ENCODE data around the gene RNLS. TPM values are rescaled to one million over a fixed set of nuclear protein-coding genes. Genes with fewer than 3 reads are reported as not detected.

RNLS gene
- total RNA-seq, 1 donor: 2.4 TPM

- Histone ChIP-seq H3K27me3 (ENCODE audit: insufficient read depth, low read length) (no peaks in the 10 kb centered on the region), H3K9me3 (ENCODE audit: low read depth, low read length) (no peaks in the 10 kb centered on the region), H3K4me3 (ENCODE audit: low read length) (no peak overlapping the region), H3K4me1 (ENCODE audit: insufficient read depth, low read length) (no peaks in the 10 kb centered on the region)
These were observed 338.1 kb downstream of the RNLS start for GRCh38 chr10:88244781-88245625.

GRCh38 chr10:88243836-88244730, 339.0 kb downstream of the RNLS start:
- Histone ChIP-seq H3K27me3 (ENCODE audit: insufficient read depth, low read length) (no peaks in the 10 kb centered on the region), H3K4me3 (ENCODE audit: low read length) (no peak overlapping the region), H3K9me3 (ENCODE audit: low read depth, low read length) (no peaks in the 10 kb centered on the region), H3K4me1 (ENCODE audit: insufficient read depth, low read length) (no peaks in the 10 kb centered on the region)

DNA sequence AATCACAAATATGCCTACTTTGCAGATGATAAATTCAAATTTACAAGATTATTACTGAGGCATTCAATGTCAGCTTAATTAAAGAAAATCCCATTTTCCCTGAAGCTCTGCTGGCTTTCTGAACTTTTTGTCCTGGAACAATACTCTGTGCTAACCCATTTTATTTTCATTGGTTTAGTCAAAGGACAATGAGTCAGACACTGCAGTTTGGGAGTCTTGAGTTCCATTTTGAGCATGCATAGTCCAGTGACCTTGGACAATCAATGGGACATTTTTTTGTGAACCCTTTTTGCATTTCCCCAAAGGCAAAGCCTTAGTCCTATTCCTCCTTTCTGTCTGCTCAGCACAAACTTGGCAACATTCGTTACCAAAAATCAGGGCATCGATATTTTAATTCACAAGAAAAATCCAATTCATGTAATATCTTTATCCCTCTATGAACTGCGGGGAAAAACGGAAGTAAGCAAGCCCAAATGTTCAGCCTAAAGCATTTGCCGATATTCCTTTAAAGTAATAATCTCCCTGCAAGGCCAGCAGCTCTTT, 339.8 kb downstream of the RNLS start:
- Histone ChIP-seq H3K27me3 (ENCODE audit: insufficient read depth, low read length) (no peaks in the 10 kb centered on the region), H3K4me1 (ENCODE audit: insufficient read depth, low read length) (no peaks in the 10 kb centered on the region), H3K9me3 (ENCODE audit: low read depth, low read length) (no peaks in the 10 kb centered on the region), H3K4me3 (ENCODE audit: low read length) (no peak overlapping the region)

GRCh38 chr10:88241501-88241900, 341.6 kb downstream of the RNLS start:
- Histone ChIP-seq H3K27me3 (ENCODE audit: insufficient read depth, low read length) (no peaks in the 10 kb centered on the region), H3K9me3 (ENCODE audit: low read depth, low read length) (no peaks in the 10 kb centered on the region), H3K4me1 (ENCODE audit: insufficient read depth, low read length) (no peaks in the 10 kb centered on the region), H3K4me3 (ENCODE audit: low read length) (no peak overlapping the region)

DNA sequence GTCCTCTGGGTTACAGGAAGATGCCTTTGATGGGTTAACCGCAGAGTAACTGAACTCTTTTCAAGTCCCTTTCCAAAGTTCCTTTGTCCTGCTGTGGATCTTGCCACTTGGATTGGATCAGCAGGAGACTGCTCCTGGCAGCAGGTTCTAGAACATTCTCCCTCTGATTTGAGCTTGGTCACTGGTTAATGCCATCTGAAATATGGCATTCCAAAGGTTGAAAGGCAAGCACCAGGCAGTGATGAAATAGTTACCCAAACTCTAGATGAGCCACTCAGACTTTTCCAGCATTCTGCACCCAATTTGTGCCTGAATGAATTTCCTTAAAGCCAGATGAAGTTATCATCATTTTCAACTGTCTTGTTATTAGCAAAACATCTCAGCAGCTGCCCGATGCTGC, 343.9 kb downstream of the RNLS start:
- Histone ChIP-seq H3K4me1 (ENCODE audit: insufficient read depth, low read length) (no peaks in the 10 kb centered on the region), H3K4me3 (ENCODE audit: low read length) (no peak overlapping the region), H3K9me3 (ENCODE audit: low read depth, low read length) (no peaks in the 10 kb centered on the region), H3K27me3 (ENCODE audit: insufficient read depth, low read length) (no peaks in the 10 kb centered on the region)

DNA sequence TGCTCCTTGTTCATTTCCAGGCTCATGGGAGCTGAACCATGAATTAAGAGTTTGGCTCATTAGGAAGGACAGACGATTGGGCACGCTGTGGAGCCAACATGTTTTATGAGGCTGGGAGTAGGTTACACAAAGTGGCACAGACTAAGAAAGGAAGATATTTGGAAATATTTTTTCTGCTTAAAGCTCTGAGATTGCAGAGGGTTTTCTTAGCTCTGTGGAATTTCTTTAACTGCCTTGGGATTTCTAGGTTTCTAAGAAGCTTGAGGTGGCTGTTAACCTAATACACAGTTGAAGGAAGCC, 344.6 kb downstream of the RNLS start:
- Histone ChIP-seq H3K4me1 (ENCODE audit: insufficient read depth, low read length) (no peaks in the 10 kb centered on the region), H3K9me3 (ENCODE audit: low read depth, low read length) (no peaks in the 10 kb centered on the region), H3K27me3 (ENCODE audit: insufficient read depth, low read length) (no peaks in the 10 kb centered on the region), H3K4me3 (ENCODE audit: low read length) (no peak overlapping the region)

DNA sequence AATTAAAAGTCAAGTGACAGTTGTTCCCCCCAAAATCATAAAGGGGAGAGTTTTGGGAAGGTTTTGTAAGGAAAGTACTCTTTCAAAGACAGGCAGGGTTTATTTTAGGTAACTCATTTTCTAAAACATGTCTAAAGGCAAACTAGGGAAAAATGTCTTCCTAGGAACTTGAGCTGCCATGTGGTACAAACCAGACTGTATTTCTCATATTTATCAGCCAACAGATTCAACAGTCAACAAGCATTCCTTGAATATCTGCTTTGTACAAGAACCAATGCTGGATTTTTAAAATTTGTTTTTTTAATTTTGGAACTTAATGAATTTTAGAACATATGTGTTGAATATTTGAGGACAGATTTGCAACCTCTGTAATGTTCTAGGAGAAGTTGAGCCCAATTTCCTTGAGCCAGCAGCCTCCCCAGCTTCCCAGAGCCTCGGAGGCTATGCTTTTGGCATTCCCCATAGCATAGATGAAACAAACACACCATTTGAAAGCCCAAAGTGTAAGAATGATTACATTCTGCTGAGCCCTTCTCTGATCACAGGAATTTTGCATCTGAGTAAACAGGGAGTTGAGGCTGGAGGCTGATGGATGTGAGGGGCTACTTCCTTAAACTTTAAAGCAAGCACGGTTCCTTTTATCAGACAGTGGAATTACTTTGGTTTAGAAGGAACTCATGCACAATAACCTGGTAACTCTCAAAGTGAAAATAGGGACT, 345.1 kb downstream of the RNLS start:
- H3K9me3 ChIP-seq (ENCODE audit: low read depth, low read length): no peaks in the 10 kb centered on the region
- no peak overlapping the region for H3K4me3 ChIP-seq (ENCODE audit: low read length)
- no peaks in the 10 kb centered on the region for H3K27me3 ChIP-seq (ENCODE audit: insufficient read depth, low read length)
- H3K4me1 ChIP-seq (ENCODE audit: insufficient read depth, low read length): no peaks in the 10 kb centered on the region

- no peaks in the 10 kb centered on the region for H3K27me3 ChIP-seq (ENCODE audit: insufficient read depth, low read length)
- H3K4me3 ChIP-seq (ENCODE audit: low read length): no peak overlapping the region
- H3K9me3 ChIP-seq (ENCODE audit: low read depth, low read length): no peaks in the 10 kb centered on the region
- H3K4me1 ChIP-seq (ENCODE audit: insufficient read depth, low read length): no peaks in the 10 kb centered on the region
These were observed 346.9 kb downstream of the RNLS start for GRCh38 chr10:88236121-88236743.

DNA sequence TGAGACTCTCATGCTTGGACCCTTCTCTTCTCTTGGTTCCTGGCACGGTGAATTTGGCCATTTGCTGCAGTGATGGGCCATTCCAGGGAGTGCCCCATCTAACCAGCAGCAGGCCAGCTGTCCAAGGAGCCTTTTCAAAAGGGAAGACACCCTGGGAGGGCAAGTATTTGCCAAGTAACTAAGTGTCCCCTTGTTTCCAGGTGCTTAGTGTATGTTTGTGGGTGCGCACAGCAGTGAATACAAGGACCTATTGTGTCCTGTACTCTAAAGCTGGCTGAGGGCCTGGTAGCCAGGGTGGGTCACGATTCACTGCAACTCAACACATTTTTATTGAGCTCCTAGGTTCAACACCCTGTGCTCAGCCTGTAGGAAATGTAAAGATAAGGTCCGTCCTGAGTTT, 348.8 kb downstream of the RNLS start:
- Histone ChIP-seq H3K9me3 (ENCODE audit: low read depth, low read length) (no peaks in the 10 kb centered on the region), H3K4me1 (ENCODE audit: insufficient read depth, low read length) (no peaks in the 10 kb centered on the region), H3K27me3 (ENCODE audit: insufficient read depth, low read length) (no peaks in the 10 kb centered on the region), H3K4me3 (ENCODE audit: low read length) (no peak overlapping the region)

DNA sequence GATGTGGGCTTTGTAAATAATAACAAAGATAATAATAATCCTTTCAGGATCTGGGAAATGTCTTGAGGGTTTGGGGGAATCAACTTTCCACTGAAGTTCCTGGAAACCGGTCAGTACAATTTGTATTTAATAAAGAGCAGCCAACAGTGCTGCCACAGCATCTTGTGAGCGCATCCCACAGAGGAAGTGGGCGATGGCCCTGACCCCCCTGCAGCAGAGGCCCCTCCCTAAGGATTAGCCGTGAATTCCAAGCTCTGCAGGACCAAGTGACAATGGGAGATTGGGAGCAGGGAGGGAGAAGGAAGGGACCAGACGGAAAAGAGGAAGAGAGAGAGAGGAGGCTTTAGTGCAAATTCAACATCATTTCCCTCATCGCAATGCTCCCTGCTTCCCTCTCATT, 349.2 kb downstream of the RNLS start:
- Histone ChIP-seq H3K4me1 (ENCODE audit: insufficient read depth, low read length) (no peaks in the 10 kb centered on the region), H3K4me3 (ENCODE audit: low read length) (no peak overlapping the region), H3K9me3 (ENCODE audit: low read depth, low read length) (no peaks in the 10 kb centered on the region), H3K27me3 (ENCODE audit: insufficient read depth, low read length) (no peaks in the 10 kb centered on the region)

DNA sequence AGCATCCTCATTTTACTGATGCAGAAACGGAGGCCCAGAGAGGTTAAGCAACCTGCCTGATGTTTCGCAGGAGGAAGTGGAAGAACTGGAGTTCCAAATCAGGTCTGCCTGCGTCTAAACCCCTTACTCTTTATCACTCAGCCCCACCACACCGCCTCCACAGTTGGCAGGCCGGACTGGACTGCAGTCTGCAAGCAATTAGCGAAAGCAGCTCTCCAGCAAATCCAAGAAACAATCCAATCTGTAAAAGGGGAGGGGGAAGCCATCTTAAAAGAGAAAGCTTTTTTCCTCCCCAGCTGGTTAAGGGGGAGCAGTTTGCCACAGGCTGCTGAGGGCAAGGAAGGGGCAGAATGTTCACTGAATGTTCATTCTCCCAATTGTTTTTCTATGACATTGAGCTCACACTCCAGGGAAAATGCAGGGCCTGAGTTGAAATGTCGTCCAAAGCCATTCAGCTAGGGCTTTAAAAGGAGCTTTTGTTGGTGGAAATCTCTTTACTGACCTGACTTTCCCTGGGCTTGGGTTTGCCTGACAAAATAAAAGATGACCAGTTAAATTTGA, 350.1 kb downstream of the RNLS start:
- Histone ChIP-seq H3K27me3 (ENCODE audit: insufficient read depth, low read length) (no peaks in the 10 kb centered on the region), H3K9me3 (ENCODE audit: low read depth, low read length) (no peaks in the 10 kb centered on the region), H3K4me3 (ENCODE audit: low read length) (no peak overlapping the region), H3K4me1 (ENCODE audit: insufficient read depth, low read length) (no peaks in the 10 kb centered on the region)

- Histone ChIP-seq H3K4me1 (ENCODE audit: insufficient read depth, low read length) (no peaks in the 10 kb centered on the region), H3K9me3 (ENCODE audit: low read depth, low read length) (no peaks in the 10 kb centered on the region)
These were observed 350.9 kb downstream of the RNLS start for GRCh38 chr10:88232029-88232895.

GRCh38 chr10:88230251-88230650, 352.9 kb downstream of the RNLS start:
- no peaks in the 10 kb centered on the region for H3K4me1 ChIP-seq (ENCODE audit: insufficient read depth, low read length)
- no peaks in the 10 kb centered on the region for H3K9me3 ChIP-seq (ENCODE audit: low read depth, low read length)
- H3K27me3 ChIP-seq (ENCODE audit: insufficient read depth, low read length): no peaks in the 10 kb centered on the region
- no peak overlapping the region for H3K4me3 ChIP-seq (ENCODE audit: low read length)

More at GRCh38 chr10:88232029-88232895, 350.9 kb downstream of the RNLS start:
- Histone ChIP-seq H3K4me3 (ENCODE audit: low read length) (no peak overlapping the region), H3K27me3 (ENCODE audit: insufficient read depth, low read length) (no peaks in the 10 kb centered on the region)
